Liver (tissue), 3 donors: Measurements from ENCODE around the gene USP47.

Source experiments
- ATF3 ChIP-seq: IDR thresholded peaks from 2 replicates; pipeline ENCODE4 v1.6.1; 2016; ENCODE audit warnings: antibody characterized with exemption
- CTCF ChIP-seq: fragments of 150-350 bp; IDR thresholded peaks from 2 replicates; pipeline ENCODE4 v1.5.1; 2017; ENCODE audit warnings: improper control_type of control experiment, low read depth, low read length; ENCODE audit not compliant: missing input control
- FOXA1 ChIP-seq: IDR thresholded peaks from 2 replicates; pipeline ENCODE4 v1.6.1; 2016; ENCODE audit warnings: antibody characterized with exemption
- GABPA ChIP-seq, 2 donors: IDR thresholded peaks in 1 of 2; conservative IDR thresholded peaks in 1 of 2; 2 replicates each; pipeline ENCODE4 v1.6.1; 2016; ENCODE audit warnings: antibody characterized with exemption in 2 of 2, mild to moderate bottlenecking in 1 of 2, moderate library complexity in 1 of 2
- RAD21 ChIP-seq, 2 donors: IDR thresholded peaks; 2 replicates each; pipeline ENCODE4 v1.6.1; 2016; ENCODE audit warnings: antibody characterized with exemption in 2 of 2, mild to moderate bottlenecking in 2 of 2
- REST ChIP-seq: IDR thresholded peaks from 2 replicates; pipeline ENCODE4 v1.6.1; 2016; ENCODE audit warnings: antibody characterized with exemption, mild to moderate bottlenecking
- RXRA ChIP-seq, 2 donors: IDR thresholded peaks; 2 replicates each; pipeline ENCODE4 v1.6.1; 2017 to 2018; ENCODE audit warnings: antibody characterized with exemption in 2 of 2, mild to moderate bottlenecking in 1 of 2
- SP1 ChIP-seq: IDR thresholded peaks from 2 replicates; pipeline ENCODE4 v1.6.1; 2018; ENCODE audit warnings: antibody characterized with exemption, mild to moderate bottlenecking
- ZBTB33 ChIP-seq: IDR thresholded peaks from 2 replicates; pipeline ENCODE4 v1.6.1; 2016; ENCODE audit warnings: antibody characterized with exemption
- donor health status: healthy.
- donor health status: healthy.

GRCh38 chr11:11856638-11857037 lies 14.9 kb downstream of the USP47 start:
- TF ChIP-seq CTCF (no peak), RAD21 (IDR thresholded peaks at IDR 0.05) (no peak), RXRA (IDR thresholded peaks at IDR 0.05) (no peak), GABPA (IDR thresholded peaks at IDR 0.05 in 1 of 2, conservative IDR thresholded peaks at IDR 0.05 in 1 of 2) (no peak), ZBTB33 (no peak), REST (no peak), ATF3 (no peak), FOXA1 (no peak), SP1 (no peak)
